Neural crest cell (in vitro differentiated cells): ENCODE measurements around the gene RGS7. TPM values are rescaled to one million over a fixed set of nuclear protein-coding genes. Genes with fewer than 3 reads are reported as not detected.
"Not testable (repeated sequence)": the region's sequence is repeated elsewhere in the genome, so short reads cannot be mapped to it uniquely, and the experiment has no call there.

Source experiments
- DNase-seq: peaks from one replicate; pipeline ENCODE4 v3.0.0; 2021; ENCODE audit warnings: low read depth, mixed read lengths, low spot score
- H3K27ac Mint-ChIP-seq: one replicate; pipeline ENCODE4 v1.8.0; 2021; ENCODE audit warnings: mild to moderate bottlenecking, mixed read lengths; ENCODE audit not compliant: unreplicated experiment
- H3K27me3 Mint-ChIP-seq: 2 replicates; pipeline ENCODE4 v1.8.0; 2021; ENCODE audit warnings: low read depth, mild to moderate bottlenecking, mixed read lengths
- H3K36me3 Mint-ChIP-seq: 2 replicates; pipeline ENCODE4 v1.8.0; 2021; ENCODE audit warnings: low read depth, mild to moderate bottlenecking, mixed read lengths
- H3K4me1 Mint-ChIP-seq: 2 replicates; pipeline ENCODE4 v1.8.0; 2021; ENCODE audit warnings: mixed read lengths
- H3K4me3 Mint-ChIP-seq: one replicate; pipeline ENCODE4 v1.8.0; 2021; ENCODE audit warnings: mild to moderate bottlenecking, mixed read lengths
- H3K9me3 Mint-ChIP-seq: 2 replicates; pipeline ENCODE4 v1.8.0; 2021; ENCODE audit warnings: mixed read lengths
- CTCF ChIP-seq: fragments of 200-600 bp; sonication (generic); conservative IDR thresholded peaks from 2 replicates; pipeline ENCODE4 v1.5.0; 2021; ENCODE audit warnings: antibody characterized with exemption, mild to moderate bottlenecking
- microRNA-seq: library from miRNA; unstranded; fragments of <30 nt; microRNA quantifications from one replicate; pipeline ENCODE4, GENCODE V29; 2020
- total RNA-seq: library from RNA; stranded (reverse); gene quantifications from 2 replicates; pipeline ENCODE4 v1.2.1, GENCODE V29; 2021

RGS7 gene
- total RNA-seq, 1 donor from 2014 or later: 0.65 TPM

DNA sequence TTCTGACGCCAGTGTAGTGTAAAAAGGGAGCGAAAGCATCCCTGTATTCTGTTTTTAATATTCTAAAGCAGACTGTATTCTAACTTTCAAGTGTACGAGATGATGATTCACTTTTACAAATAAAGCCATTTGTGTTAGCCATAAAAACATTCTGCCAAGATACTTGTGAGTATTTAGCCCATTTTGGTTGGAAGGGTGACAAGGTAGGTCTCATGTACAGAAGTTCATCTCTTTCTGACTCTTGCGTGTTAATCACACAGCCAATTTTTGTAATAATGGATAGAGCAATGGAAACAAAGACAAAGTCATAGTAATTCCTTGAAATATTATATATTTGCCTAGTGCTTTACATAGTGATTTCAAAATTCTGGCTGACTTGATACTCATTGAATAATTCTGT lies 619.7 kb downstream of the RGS7 start:
- no peak for TF ChIP-seq CTCF
- Mint-ChIP-seq H3K9me3 (no peaks in the 10 kb centered on the region), H3K4me3 (no peak overlapping the region), H3K27ac (no peak overlapping the region), H3K27me3 (no peaks in the 10 kb centered on the region), H3K4me1 (peaks cover 1% of the 10 kb centered on the region), H3K36me3 (no peaks in the 10 kb centered on the region)
- no peak for DNase-seq

DNA sequence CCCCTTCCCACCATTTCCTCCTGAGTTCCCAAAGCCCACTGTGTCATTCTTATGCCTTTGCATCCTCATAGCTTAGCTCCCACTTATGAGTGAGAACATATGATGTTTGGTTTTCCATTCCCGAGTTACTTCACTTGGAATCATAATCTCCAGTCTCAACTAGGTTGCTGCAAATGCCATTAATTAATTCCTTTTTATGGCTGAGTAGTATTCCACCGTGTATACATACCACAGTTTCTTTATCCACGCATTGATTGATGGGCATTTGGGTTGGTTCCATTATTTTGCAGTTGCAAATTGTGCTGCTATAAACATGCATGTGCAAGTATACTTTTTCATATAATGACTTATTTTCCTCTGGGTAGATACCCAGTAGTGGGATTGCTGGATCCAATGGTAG lies 622.3 kb downstream of the RGS7 start:
- H3K9me3 Mint-ChIP-seq, DNase-seq, H3K4me1 Mint-ChIP-seq, H3K36me3 Mint-ChIP-seq, H3K4me3 Mint-ChIP-seq, H3K27ac Mint-ChIP-seq, H3K27me3 Mint-ChIP-seq: not testable (repeated sequence)

- Mint-ChIP-seq H3K9me3 (no peaks in the 10 kb centered on the region), H3K4me3 (no peak overlapping the region), H3K36me3 (no peaks in the 10 kb centered on the region), H3K27ac (no peak overlapping the region), H3K27me3 (no peaks in the 10 kb centered on the region), H3K4me1 (peaks cover 8% of the 10 kb centered on the region)
- DNase-seq: no peak
- no peak for TF ChIP-seq CTCF
Observed at GRCh38 chr1:240734001-240734400, 623.0 kb downstream of the RGS7 start.

DNA sequence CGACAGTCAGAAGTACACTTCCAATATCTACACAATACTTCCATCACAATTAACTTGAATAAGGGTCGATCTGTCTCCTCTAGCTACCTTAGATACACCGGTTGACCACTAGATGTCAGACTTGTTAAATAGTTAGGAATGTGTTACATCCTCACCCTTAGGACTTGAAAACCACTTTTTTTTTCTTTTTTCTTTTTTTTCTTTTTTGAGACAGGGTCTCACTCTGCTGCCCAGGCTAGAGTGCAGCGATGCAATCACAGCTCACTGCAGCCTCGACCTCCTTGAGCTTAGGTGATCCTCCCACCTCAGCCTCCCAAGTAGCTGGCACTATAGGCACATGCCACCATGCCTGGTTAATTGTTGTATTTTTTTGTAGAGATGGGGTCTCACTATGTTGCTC lies 624.6 kb downstream of the RGS7 start:
- Mint-ChIP-seq H3K36me3 (no peaks in the 10 kb centered on the region), H3K4me3 (no peak overlapping the region)
- no peak for DNase-seq

More for the DNA sequence above, 624.6 kb downstream of the RGS7 start:
- peak; percentile 81 for TF ChIP-seq CTCF
- Mint-ChIP-seq H3K27me3 (no peaks in the 10 kb centered on the region), H3K27ac (no peak overlapping the region), H3K9me3 (no peaks in the 10 kb centered on the region), H3K4me1 (peaks cover 8% of the 10 kb centered on the region)

Small RNA genes within 50 kb of the gene (microRNA-seq; reads per million reads assigned to microRNA genes)
- not detected for gene MIR3123

Other genes starting within 250 kb of the RGS7 start
- gene FH, start 162.6 kb upstream of the RGS7 start, total RNA-seq: 91.4 and 93.2 TPM in 2 replicates
- gene KMO, start 175.2 kb upstream of the RGS7 start, total RNA-seq: not detected in 2 replicates